Activated naive CD8-positive, alpha-beta T cell treated with anti-CD3 and anti-CD28 coated beads, Interleukin-2, amount 50 U/mL, for 24 hours (primary cell): ENCODE data around the gene STK16.

Source experiments
- ATAC-seq: fragments of 150-1000 bp; cut with Tn5 transposase; one replicate; pipeline ENCODE4 v1.10.0; 2021
- DNase-seq: peaks from one replicate; pipeline ENCODE4 v3.0.0; 2021
- H3K27ac Mint-ChIP-seq: one replicate; pipeline ENCODE4 v1.8.0; 2021; ENCODE audit warnings: mild to moderate bottlenecking, mixed read lengths
- H3K27me3 Mint-ChIP-seq: one replicate; pipeline ENCODE4 v1.8.0; 2021; ENCODE audit warnings: mixed read lengths
- H3K36me3 Mint-ChIP-seq: one replicate; pipeline ENCODE4 v1.8.0; 2021; ENCODE audit warnings: low read depth, mixed read lengths
- H3K4me1 Mint-ChIP-seq: one replicate; pipeline ENCODE4 v1.8.0; 2021; ENCODE audit warnings: mixed read lengths
- H3K4me3 Mint-ChIP-seq: one replicate; pipeline ENCODE4 v1.8.0; 2021; ENCODE audit warnings: mild to moderate bottlenecking, moderate library complexity, mixed read lengths
- H3K9me3 Mint-ChIP-seq: one replicate; pipeline ENCODE4 v1.8.0; 2021; ENCODE audit warnings: mixed read lengths

Gene STK16

DNA sequence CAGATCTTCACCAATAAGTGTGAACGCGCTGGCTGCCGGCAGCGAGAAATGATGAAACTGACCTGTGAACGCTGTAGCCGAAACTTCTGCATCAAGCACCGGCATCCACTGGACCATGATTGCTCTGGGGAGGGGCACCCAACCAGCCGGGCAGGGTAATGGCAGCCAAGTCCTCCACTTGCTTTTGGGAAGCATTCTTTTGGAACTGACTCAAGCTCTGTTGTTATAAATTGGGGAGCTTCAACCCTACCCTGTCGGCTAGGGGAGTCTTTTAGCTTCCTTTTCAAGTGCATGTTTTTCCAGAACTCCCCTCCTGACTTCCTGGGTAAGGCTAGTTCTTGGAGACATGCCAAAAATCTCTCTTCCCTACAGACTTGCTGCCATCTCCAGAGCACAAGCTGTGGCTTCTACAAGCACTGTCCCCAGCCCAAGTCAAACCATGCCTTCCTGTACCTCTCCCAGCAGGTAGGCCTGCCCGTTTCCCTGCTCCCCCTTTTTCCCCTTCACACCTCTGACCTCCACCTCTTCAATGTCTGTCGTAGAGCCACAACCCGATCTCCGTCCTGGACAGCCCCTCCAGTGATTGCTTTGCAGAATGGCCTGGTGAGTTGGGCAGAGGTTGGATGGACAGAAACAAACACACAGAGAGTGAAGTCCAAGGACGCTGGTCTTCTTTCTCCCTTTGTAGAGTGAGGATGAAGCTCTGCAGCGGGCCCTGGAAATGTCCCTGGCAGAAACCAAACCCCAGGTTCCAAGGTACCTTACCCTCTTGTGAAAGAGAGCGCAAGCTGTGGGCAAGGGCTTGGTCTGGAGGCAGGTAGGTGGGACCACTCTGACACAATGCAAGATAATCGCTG lies 37.2 kb upstream of the STK16 start:
- Mint-ChIP-seq H3K4me1 (peaks cover 48% of the 10 kb centered on the region), H3K4me3 (peak overlapping the region; percentile 85), H3K36me3 (peaks cover 19% of the 10 kb centered on the region), H3K27ac (peak overlapping the region; percentile 74), H3K9me3 (peaks cover 4% of the 10 kb centered on the region), H3K27me3 (no peaks in the 10 kb centered on the region)
- ATAC-seq (no peak), DNase-seq (no peak)

- ATAC-seq (no peak), DNase-seq (no peak)
- H3K4me1 Mint-ChIP-seq, result peaks cover 48% of the 10 kb centered on the region
- H3K27ac Mint-ChIP-seq, result peak overlapping the region; percentile 74
- peak overlapping the region; percentile 12 for H3K4me3 Mint-ChIP-seq
- peaks cover 24% of the 10 kb centered on the region for H3K36me3 Mint-ChIP-seq
- H3K9me3 Mint-ChIP-seq, result peaks cover 1% of the 10 kb centered on the region
- no peaks in the 10 kb centered on the region for H3K27me3 Mint-ChIP-seq
Observed at GRCh38 chr2:219209236-219210195, 35.8 kb upstream of the STK16 start.

- Mint-ChIP-seq H3K36me3 (peaks cover 29% of the 10 kb centered on the region), H3K4me3 (no peak overlapping the region), H3K27me3 (no peaks in the 10 kb centered on the region)
Observed at GRCh38 chr2:219210196-219210885, 34.9 kb upstream of the STK16 start.

GRCh38 chr2:219210886-219211362 lies 34.4 kb upstream of the STK16 start:
- no peak for DNase-seq
- H3K27ac Mint-ChIP-seq, result no peak overlapping the region
- H3K4me1 Mint-ChIP-seq, result peaks cover 45% of the 10 kb centered on the region
- peaks cover 29% of the 10 kb centered on the region for H3K36me3 Mint-ChIP-seq
- no peak for ATAC-seq
- H3K4me3 Mint-ChIP-seq, result no peak overlapping the region
- no peaks in the 10 kb centered on the region for H3K9me3 Mint-ChIP-seq
- no peaks in the 10 kb centered on the region for H3K27me3 Mint-ChIP-seq

More at GRCh38 chr2:219210196-219210885, 34.9 kb upstream of the STK16 start:
- DNase-seq (no peak), ATAC-seq (no peak)
- H3K4me1 Mint-ChIP-seq, result peaks cover 46% of the 10 kb centered on the region
- no peaks in the 10 kb centered on the region for H3K9me3 Mint-ChIP-seq
- H3K27ac Mint-ChIP-seq, result peak overlapping the region; percentile 74

- no peak for DNase-seq
- no peaks in the 10 kb centered on the region for H3K9me3 Mint-ChIP-seq
- no peaks in the 10 kb centered on the region for H3K27me3 Mint-ChIP-seq
- peaks cover 36% of the 10 kb centered on the region for H3K36me3 Mint-ChIP-seq
- H3K4me3 Mint-ChIP-seq, result no peak overlapping the region
- ATAC-seq, result no peak
- H3K27ac Mint-ChIP-seq, result no peak overlapping the region
- H3K4me1 Mint-ChIP-seq, result peaks cover 44% of the 10 kb centered on the region
Observed at GRCh38 chr2:219213026-219213415, 32.3 kb upstream of the STK16 start.

GRCh38 chr2:219213486-219214071 lies 31.7 kb upstream of the STK16 start:
- H3K9me3 Mint-ChIP-seq, result no peaks in the 10 kb centered on the region
- H3K27me3 Mint-ChIP-seq, result no peaks in the 10 kb centered on the region
- ATAC-seq (no peak), DNase-seq (no peak)
- peaks cover 37% of the 10 kb centered on the region for H3K36me3 Mint-ChIP-seq
- H3K27ac Mint-ChIP-seq, result no peak overlapping the region
- no peak overlapping the region for H3K4me3 Mint-ChIP-seq
- peaks cover 40% of the 10 kb centered on the region for H3K4me1 Mint-ChIP-seq

DNA sequence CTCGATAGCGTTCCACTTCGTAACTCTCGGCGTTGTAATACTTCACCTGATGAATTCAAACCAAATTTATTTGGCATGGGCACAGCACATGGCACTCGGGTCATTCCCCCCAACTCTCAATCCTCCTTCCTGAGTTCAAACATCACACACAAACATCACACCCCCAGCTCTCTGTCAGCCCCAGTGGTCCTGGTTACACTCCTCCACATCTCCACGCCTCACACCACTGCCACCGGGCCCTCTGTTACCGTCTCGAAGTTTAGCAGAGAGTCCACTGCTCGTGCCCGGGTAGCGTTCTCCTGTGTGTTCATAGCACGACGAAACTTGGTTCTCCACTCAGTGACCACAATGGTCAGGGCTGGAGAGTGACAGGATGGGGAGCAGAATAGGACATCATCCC lies 31.1 kb upstream of the STK16 start:
- H3K4me3 Mint-ChIP-seq, result no peak overlapping the region
- ATAC-seq, result no peak
- no peaks in the 10 kb centered on the region for H3K27me3 Mint-ChIP-seq
- peaks cover 38% of the 10 kb centered on the region for H3K4me1 Mint-ChIP-seq
- no peaks in the 10 kb centered on the region for H3K9me3 Mint-ChIP-seq
- H3K27ac Mint-ChIP-seq, result no peak overlapping the region
- no peak for DNase-seq
- H3K36me3 Mint-ChIP-seq, result peaks cover 37% of the 10 kb centered on the region

- DNase-seq, result no peak
- Mint-ChIP-seq H3K9me3 (no peaks in the 10 kb centered on the region), H3K36me3 (peaks cover 35% of the 10 kb centered on the region), H3K4me1 (peaks cover 34% of the 10 kb centered on the region), H3K27ac (no peak overlapping the region), H3K4me3 (no peak overlapping the region), H3K27me3 (no peaks in the 10 kb centered on the region)
- ATAC-seq, result no peak
Observed at GRCh38 chr2:219214786-219215185, 30.5 kb upstream of the STK16 start.

- no peak for ATAC-seq
- Mint-ChIP-seq H3K4me3 (no peak overlapping the region), H3K27ac (no peak overlapping the region), H3K27me3 (no peaks in the 10 kb centered on the region), H3K36me3 (peaks cover 36% of the 10 kb centered on the region), H3K9me3 (no peaks in the 10 kb centered on the region), H3K4me1 (peaks cover 23% of the 10 kb centered on the region)
- no peak for DNase-seq
Observed at GRCh38 chr2:219215871-219216534, 29.3 kb upstream of the STK16 start.

DNA sequence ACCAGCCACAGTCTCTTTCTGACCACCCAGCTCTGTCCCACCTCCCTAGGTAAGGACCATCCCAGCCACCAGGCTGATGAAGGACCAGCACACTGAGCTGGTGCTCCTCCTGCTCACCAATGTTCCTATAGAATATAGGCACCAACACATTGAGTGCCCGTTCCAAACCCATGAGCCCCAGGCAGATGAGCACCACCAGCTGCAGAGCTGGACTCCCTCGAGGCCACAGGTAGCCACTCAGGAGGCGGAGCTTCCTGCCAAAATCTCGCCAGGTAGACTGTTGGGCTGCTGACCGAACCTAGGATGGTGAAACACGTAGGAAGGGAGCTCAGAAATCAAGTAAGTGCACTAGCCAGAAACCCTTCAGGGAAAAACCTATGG lies 28.8 kb upstream of the STK16 start:
- Mint-ChIP-seq H3K36me3 (peaks cover 36% of the 10 kb centered on the region), H3K27ac (no peak overlapping the region), H3K9me3 (no peaks in the 10 kb centered on the region), H3K27me3 (no peaks in the 10 kb centered on the region), H3K4me3 (peak overlapping the region; percentile 25), H3K4me1 (peaks cover 18% of the 10 kb centered on the region)
- ATAC-seq (no peak), DNase-seq (no peak)

- peak overlapping the region; percentile 83 for H3K4me3 Mint-ChIP-seq
- H3K4me1 Mint-ChIP-seq, result peaks cover 18% of the 10 kb centered on the region
- peaks cover 34% of the 10 kb centered on the region for H3K36me3 Mint-ChIP-seq
- H3K27ac Mint-ChIP-seq, result peak overlapping the region; percentile 81
- H3K9me3 Mint-ChIP-seq, result no peaks in the 10 kb centered on the region
- DNase-seq, result no peak
- peak; percentile 50 for ATAC-seq
- no peaks in the 10 kb centered on the region for H3K27me3 Mint-ChIP-seq
Observed at GRCh38 chr2:219218217-219218731, 27.0 kb upstream of the STK16 start.

GRCh38 chr2:219218732-219219701 lies 26.3 kb upstream of the STK16 start, which contains the start of gene ABCB6:
Gene ABCB6 (minus strand): TSS chr2:219218958. CDS start chr2:219218673, 285 bp downstream.
- ATAC-seq, result peak; percentile 79
- peak; percentile 89 for DNase-seq
- Mint-ChIP-seq H3K9me3 (no peaks in the 10 kb centered on the region), H3K27ac (peak within 1 kb of the TSS; percentile 81), H3K4me1 (peaks cover 18% of the 10 kb centered on the region), H3K27me3 (no peaks in the 10 kb centered on the region), H3K4me3 (peak within 1 kb of the TSS; percentile 83), H3K36me3 (peaks cover 39% of the 10 kb centered on the region)
